GM20431 (cell line): ENCODE results near the gene SF3B1.
"Not testable (repeated sequence)": the region's sequence is repeated elsewhere in the genome, so short reads cannot be mapped to it uniquely, and the experiment has no call there.

Experiments used
- in situ Hi-C: fragments of 300-500 bp; cut with MseI, MboI; formaldehyde crosslinking; loops from one replicate; pipeline ENCODE4 v1.15.0; 2020; ENCODE audit warnings: low sequenced_read_pairs; ENCODE audit not compliant: unreplicated experiment

SF3B1 gene

DNA sequence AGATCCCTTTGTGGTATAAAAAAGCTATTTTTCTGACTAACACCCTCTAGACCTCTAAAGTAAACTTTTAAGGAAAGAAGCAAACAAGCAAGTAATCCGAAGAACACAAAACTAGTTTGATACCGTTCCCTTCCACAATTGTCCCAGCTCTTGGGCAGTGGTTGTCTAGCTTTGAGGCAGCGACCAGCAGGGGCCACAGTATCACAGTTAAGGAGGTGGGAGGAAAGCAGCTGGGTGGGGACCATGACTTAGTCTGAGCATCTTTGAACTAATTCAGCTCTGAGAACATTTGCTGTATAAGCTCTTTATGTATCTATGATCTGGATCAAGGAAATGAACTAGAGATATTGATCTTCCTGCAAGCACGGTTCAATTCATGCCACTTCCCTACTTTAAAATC, 51.0 kb downstream of the SF3B1 start:
- in situ Hi-C loops, result no loop called here

DNA sequence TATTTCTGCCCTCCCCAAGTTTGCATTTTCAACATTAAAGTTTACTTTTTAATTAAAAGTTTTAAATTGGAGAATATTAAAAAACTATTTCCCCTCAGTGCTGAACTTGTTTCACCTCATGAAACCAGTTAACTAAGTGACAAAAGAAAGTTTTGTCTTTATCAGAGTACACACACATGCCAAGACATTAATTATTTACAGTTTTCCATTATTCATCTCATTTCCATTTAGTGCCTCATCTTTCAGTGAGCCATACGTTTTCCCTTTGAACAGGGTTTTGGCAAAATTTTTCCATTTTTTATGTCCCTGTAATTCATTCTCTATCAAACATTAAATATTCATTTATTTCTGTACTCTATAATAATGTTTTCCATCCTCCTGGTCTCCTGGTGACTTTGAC, 53.2 kb downstream of the SF3B1 start:
- in situ Hi-C loops, result no loop called here

DNA sequence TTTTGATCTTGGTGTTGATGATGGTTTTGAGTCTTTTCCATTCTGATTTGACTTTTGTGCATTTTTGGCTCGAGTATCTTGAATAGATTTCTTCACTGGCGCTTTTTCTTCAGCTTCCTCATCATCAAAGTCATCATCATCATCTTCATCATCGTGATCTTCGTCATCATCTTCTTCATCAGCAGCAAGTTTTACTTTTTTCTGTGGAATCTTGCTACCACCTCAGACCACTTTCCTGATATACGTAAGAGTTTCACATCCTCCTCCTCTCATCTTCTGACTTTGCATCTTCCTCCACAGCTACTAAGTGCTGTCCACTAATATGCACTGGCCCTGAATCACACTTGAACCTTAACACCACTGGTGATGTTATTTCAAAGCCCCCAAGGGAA, 54.9 kb downstream of the SF3B1 start:
- in situ Hi-C loops, result not testable (repeated sequence)

DNA sequence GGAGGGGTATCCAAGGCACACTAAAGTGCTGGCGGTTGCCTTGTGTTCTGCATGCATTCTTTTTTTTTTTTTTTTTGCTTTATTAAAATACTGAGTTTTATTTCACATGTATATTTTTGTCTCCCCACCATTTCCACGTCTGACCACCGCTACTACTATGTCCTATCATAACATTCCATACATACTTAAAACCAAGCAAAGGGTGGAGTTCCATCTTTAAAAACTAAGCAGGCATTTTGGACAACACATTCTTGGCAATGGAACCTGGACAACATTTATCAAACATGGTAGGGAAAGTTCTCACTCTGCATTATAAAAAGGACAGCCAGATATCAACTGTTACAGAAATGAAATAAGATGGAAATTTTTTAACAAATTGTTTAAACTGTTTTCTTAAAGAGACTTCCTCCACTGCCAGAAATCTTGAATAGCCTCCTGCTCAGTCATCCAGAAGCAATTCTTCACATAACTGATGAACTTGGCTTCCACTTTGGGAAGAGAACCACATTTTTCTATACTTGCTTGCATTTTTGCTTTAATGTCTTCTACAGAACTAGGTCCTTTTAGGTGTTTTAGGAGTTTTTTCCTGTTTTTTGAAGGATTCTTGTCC, 55.4 kb downstream of the SF3B1 start:
- in situ Hi-C loops, result not testable (repeated sequence)

DNA sequence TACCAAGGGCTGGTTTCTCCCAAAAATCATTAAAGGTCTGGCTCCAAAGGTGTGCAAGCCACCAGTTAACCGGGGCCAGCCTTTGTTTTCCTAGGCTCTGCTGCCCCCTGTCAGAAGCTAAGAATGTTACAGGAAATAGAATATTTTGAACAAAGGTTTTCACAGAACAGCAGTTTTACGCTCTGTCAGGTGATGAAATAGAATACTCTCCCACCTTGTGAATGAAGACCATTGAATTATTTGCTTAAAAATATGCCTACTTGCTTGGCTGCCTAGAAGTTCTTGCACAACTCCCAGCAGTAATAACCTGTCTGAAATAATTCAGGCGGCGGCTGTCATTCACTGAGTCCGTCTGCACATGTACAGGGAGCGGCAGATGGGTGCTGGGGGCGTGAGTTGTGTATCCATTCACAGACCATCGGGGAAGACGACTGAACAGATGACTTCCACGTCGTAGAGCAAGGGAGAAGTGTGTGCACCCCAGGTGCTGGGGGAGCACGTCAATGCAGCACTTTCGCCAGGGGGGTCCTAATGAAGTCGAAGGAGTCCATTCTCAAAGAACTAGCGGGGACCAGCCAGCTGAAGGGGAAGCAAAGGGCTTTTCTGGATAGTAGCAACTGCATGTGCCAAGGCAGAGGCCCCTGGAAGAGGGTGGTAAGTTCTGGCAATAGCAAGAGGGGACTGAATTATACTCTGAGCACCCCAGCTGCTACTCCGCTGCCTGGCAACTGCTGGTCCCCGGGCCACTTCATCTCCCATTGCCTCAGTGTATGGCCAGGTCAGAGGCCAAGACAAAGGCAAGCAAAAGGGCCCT, 56.1 kb downstream of the SF3B1 start:
- in situ Hi-C loops, result no loop called here

DNA sequence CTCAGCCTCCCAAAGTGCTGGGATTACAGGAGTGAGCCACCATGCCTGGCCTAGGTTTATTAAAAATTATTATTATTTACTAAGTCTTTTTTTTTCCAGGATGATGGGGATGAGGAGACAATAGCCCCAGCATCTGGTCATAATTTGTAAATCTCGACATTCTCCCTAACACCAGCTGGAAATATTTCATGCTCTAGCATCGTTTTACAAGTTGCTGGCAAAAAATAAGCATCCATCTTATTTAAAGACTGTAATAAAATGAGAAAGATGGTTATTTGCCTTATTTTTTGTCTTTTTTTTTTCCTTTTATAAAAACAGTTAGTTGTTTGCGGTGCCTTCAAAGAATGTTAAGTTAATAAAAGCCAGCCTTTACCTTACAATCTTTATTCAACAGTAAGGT, 56.7 kb downstream of the SF3B1 start:
- in situ Hi-C loops, result no loop called here

DNA sequence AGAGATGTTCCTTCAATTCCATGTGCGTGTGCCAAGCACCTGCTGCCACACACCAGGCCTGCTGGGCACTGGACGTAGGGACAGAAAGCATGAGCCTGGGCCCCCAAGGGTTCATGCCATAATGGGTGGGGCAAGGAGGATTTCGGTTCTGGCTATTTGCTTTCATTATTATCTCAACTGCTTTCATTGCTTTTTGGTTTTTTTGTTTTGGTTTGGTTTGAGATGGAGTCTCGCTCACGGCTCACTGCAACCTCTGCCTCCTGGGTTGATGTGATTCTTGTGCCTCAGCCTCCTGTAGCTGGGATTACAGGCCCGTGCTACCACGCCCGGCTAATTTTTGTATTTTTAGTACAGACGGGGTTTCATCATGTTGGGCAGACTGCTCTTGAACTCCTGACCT, 57.2 kb downstream of the SF3B1 start:
- in situ Hi-C loops, result no loop called here

DNA sequence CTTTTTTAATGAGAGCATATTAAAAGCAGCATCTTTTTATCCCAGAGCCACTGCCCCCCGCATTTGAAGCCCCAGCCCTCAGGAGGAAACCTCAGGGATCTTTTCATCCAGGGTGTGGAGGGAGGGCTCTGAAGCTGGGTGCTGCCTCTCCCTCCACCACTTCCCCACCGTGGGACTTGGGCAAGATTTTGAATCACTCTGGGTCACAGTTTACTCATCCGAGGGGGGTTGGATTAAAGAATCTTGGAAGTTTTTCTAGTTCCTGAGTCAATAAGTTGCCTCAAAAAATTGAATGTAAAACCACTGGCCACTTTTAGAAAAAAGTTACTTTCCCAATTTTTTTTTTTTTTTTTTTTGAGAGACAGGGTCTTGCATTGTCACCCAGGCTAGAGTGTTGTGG, 62.2 kb downstream of the SF3B1 start:
- in situ Hi-C loops, result no loop called here

DNA sequence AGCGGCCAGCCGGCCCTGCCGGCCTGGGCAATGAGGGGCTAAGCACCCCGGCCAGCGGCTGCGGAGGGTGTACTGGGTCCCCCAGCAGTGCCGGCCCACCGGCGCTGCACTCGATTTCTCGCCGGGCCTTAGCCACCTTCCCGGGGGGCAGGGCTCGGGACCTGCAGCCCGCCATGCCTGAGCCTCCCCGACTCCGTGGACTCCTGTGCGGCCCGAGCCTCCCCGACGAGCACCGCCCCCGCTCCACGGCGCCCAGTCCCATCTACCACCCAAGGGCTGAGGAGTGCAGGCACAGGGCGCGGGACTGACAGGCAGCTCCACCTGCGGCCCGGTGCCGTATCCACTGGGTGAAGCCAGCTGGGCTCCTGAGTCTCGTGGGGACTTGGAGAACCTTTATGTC, 64.2 kb downstream of the SF3B1 start:
- in situ Hi-C loops, result not testable (repeated sequence)

DNA sequence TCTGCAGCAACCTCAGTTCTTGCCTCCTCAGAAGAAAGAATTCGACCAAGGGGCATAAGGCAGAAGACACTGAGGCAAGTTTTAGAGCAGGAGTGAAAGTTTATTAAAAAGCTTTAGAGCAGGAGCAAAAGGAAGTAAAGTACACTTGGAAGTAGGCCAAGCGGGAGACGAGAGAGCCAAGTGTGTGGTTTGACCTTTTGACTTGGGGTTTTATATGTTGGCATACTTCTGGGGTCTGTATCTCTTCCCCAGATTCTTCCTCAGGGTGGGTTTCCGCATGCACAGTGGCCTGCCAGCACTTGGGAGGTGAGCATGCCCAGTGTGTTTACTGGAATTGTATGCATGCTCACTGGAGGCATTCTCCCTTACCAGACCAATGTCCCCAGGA, 64.9 kb downstream of the SF3B1 start:
- in situ Hi-C loops, result no loop called here

DNA sequence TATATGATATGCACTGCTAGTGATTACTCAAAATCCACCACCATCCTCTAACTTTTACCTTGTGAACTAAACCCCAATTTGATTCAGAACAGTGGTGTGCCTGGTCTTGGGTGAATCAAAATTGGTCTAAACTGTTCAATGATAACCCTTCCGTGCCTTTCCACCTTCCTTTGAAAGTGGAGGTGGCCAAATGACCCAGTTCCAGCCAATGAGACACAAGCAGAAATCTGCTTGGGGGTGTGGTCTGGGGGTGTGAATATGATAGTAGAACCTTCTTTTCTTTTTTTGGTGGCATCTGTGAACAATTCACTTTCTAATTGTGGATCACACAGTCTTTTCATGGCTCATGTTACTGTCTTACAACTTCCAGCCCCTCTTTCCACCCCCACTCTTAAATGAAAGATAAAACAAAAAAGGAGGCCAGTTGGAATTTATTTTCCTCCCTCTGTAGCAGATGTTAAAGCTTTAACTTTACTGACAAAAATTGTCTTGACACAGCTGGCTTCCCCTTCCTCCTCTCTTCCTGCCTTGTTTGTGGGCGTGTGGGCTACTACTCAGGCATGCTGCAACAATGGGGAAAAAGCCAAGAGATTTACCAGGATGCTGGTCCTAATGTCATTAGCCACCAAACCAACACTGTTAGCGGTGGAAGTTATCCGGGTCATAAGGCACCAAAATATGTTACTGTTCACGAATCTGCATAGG, 65.4 kb downstream of the SF3B1 start:
- in situ Hi-C loops, result no loop called here

DNA sequence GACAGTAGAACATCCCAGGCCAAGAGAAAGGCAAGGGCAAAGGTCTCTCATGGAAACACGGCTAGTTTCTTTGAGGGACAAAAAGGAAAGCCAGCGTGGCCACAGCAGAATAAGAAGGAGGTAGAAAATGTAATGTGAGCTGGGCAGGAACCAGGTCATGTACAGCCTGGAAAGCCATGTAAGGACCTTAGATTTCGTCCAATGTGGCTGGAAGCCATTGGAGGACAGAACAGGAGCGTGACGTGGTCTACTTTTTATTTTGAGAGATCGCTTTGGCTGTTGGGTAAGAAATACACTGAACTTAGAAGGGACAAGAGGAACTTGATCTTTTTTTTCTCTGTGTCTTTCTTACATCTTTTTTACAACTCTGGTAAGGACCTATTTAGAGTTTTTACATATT, 66.4 kb downstream of the SF3B1 start:
- in situ Hi-C loops, result no loop called here

DNA sequence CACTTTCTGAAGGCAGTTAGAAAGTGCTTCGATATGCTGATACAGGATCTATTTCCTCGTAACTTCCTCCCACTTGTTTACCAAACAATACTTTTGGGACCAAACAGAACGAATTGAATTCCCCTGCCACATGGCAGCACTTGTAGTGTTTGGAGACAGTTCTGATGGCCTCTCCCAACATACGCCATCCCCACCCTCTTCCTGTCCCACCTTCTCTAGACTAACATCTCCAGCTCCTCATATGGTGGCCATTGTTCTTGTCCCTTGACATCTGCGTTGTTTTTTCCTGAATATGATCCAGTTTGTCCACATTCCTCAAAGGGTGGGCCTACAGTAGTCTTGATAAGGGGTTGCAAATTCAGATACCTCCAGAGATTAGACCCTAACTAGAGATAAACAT, 70.8 kb downstream of the SF3B1 start:
- in situ Hi-C loops, result no loop called here

DNA sequence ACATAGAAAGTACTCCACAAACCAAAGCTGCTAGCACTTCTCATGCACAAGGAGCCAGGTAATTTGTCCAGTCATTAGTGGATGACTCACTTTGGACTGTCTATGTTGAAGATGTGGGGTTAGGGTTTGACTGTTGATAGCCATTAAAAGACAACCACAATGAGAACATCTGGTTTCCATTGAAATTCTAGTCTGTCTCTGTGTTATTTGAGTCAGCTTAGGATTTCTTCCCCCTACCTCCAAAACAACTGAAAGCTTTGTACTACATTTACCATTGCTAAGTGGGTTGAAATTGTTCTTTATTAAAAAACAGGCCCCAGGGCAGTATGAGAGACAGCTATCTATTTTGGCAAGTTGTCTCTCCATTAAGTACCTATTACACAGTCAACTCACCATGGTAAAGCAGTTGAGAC, 74.1 kb downstream of the SF3B1 start:
- in situ Hi-C loops, result no loop called here

DNA sequence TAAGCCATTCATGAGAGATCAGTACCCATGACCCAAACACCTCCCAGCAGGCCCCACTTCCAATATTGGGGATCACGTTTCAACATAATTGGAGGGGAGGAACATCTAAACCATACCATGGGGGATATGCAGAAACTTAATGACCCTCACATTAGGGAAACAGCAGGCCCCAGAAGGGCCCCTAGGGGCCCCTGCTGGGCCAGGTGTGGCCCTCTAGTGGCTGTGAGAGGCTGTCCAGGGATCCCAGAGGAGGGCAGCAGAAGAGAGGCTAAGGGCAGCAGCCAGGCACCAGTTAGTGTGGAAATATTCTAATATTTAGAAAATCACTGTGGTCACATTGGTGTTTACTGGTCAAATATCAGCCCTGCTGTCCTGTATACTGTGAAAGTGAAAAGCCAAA, 75.0 kb downstream of the SF3B1 start:
- in situ Hi-C loops, result no loop called here

DNA sequence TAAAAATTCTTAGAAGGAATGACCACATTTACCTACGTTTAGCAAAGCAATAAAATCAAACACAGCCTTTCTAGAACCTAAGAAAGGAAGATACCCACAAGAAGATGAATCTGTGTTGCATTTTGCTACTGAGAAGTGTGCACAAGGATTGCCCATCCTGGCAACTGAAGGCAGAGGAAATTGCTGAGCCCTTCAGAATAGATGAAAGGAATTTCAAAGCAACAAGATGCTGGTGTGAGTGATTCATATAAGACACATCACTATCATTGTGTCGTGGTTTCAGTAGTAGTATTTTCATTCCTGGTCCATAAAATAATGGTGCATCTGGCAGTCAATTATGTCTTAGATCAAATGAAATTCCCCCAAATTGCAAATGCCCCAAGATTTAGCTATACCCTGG, 75.9 kb downstream of the SF3B1 start:
- in situ Hi-C loops, result no loop called here

DNA sequence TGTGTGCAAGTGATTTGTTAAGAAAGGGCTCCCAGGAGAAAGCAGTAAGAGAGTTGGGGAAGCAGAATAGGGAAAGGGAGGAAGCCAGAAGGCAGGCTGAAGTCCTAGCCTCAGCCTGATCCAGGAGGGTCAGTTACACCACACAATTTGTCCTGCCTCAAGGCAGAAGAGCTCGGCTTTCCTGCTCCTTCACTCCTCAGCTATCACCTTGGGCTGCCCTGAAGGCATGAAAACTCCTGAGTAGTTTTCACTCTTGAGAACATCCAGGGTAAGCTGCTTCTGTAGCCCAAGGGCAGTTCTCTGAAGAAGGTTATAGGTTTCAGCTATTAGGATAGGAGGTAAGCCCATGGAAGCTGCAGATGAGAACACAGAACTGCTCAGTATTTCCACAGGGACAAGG, 76.8 kb downstream of the SF3B1 start:
- in situ Hi-C loops, result no loop called here

DNA sequence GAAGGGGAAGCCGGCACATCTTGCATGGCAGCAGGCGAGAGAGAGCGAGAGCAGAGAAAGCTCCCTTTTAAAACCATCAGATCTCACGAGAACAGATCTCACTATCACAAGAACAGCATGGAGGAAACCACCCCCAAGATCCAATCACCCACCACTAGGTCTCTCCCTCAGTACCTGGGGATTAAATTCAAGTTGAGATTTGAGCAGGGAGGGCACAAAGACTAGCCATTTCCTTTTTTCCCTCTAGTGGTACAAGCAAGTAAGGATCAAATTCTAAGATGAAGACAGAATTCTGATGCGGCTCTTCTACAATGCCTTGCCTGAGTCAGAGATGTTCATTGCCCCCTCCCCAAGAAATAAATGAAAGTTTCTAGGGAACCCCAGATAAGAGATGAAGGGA, 78.7 kb downstream of the SF3B1 start:
- in situ Hi-C loops, result no loop called here

DNA sequence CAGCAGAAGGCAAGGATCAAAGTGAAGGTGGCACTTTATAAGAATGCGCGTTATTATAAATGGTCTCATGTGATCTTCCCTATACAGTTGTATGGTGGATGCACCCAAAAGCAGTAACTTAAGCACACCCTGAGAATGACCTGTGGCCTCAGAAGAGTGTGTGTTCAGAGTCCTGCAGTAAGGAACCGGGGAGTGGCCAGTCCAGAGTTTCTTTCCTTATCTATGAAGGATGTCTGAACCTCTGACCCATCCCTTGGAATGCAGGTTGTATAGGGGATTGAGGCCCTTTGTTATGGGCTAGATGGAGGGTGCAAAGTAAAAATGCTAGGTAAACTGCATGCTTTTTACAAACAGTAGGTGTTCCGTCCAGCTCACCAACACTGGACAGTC, 80.7 kb downstream of the SF3B1 start:
- in situ Hi-C loops, result no loop called here

DNA sequence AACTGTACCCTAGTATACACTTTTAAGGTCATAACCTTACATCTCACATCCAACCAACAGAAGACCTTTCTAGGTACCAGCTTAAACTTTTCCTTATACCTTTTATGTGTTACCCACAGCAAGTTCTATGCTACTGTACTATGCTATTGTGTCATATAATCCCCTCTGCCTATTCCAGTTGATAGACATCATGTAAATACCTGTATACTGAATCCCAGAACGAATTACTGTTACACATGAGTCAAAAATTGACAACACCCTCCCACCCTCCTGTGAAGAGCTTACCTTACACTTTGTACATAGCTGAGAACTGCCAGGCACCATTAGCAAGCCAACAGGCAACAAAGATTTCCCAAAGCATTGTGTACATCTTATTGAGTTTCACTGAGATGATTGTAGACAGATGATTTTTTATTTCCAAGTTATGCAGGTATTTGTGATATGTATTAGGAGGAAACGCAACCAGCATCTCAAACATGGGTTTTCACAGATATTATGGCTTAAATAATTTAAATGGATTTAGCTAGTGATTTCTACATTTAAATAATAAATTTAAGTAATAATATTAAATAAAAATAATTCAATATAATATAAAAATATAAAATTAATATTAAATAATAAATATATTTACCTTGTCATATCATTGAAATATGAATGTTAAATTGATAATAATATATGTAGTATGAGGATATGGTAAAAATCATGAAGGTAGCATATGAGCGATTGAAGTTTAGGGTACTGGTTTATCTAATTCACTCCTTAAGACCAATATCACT, 81.2 kb downstream of the SF3B1 start:
- in situ Hi-C loops, result no loop called here

DNA sequence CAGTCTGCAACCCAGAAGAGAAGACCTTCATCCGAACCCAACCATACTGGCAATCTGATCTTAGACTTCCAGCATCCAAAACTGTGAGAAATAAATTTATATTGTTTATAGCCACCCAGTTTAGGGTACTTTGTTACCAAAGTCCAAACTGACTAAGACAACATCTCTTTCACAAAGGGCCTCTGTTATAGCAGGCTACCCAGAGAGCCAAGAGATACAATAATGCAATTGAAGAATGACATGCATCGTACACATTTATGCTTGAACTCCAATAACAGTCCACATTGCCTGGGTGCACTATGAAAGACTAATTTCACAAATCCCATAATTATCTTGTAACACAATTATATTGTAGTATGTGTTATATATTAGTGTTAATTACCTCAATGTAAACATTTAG, 85.1 kb downstream of the SF3B1 start:
- in situ Hi-C loops, result no loop called here
